SK-N-SH (cell line): ENCODE data around the gene SLC24A5.

Source experiments
- FOXM1 ChIP-seq: IDR thresholded peaks from 2 replicates; pipeline ENCODE4 v1.4.0; 2012; ENCODE audit warnings: low read depth, mild to moderate bottlenecking
- MAX ChIP-seq: IDR thresholded peaks from 2 replicates; pipeline ENCODE4 v1.4.0; 2012; ENCODE audit warnings: low read depth
- MXI1 ChIP-seq: IDR thresholded peaks from 2 replicates; pipeline ENCODE4 v1.6.1; 2012; ENCODE audit warnings: mild to moderate bottlenecking, low read depth, low read length, improper control_type of control experiment
- PBX3 ChIP-seq: IDR thresholded peaks from 2 replicates; pipeline ENCODE4; 2012
- POLR2AphosphoS5 ChIP-seq: IDR thresholded peaks from 2 replicates; pipeline ENCODE4 v1.6.1; 2012; ENCODE audit warnings: low read depth, low read length
- RAD21 ChIP-seq: IDR thresholded peaks from 2 replicates; pipeline ENCODE4 v1.6.1; 2012; ENCODE audit warnings: mild to moderate bottlenecking, low read length
- SIN3A ChIP-seq: IDR thresholded peaks from 2 replicates; pipeline ENCODE4 v1.6.1; 2012; ENCODE audit warnings: low read depth, mild to moderate bottlenecking, low read length, moderate library complexity, borderline replicate concordance
- TF ChIP-seq, protein P1 (sequence below): fragments of 200-600 bp; sonication (generic); IDR thresholded peaks from 2 replicates; pipeline ENCODE4 v1.6.1; 2017; ENCODE audit warnings: antibody characterized with exemption, mild to moderate bottlenecking, moderate library complexity

DNA sequence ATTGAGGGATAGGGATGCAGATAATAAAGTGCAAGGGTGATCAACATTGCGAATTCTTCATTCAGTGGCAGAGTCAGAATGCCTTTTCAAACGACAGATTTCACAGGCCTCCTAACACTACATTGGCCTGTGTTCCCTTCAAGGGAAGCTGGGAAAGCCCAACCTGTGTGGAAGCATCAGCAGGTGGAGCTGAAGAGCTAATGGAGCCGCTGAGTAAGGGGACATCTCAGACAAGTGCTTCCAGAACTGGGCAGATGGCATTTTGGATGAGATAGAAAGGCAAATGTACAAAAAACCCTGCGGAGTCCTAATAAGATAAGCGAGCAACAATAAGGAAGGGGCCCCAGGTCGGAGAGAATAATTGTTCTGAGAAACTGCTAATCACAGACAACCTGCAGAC lies 8.5 kb upstream of the SLC24A5 start:
- TF ChIP-seq RAD21 (peak; percentile 81), SIN3A (no peak), PBX3 (no peak), FOXM1 (no peak), POLR2AphosphoS5 (no peak), MAX (no peak), MXI1 (no peak)
- TF ChIP-seq, protein P1, sequence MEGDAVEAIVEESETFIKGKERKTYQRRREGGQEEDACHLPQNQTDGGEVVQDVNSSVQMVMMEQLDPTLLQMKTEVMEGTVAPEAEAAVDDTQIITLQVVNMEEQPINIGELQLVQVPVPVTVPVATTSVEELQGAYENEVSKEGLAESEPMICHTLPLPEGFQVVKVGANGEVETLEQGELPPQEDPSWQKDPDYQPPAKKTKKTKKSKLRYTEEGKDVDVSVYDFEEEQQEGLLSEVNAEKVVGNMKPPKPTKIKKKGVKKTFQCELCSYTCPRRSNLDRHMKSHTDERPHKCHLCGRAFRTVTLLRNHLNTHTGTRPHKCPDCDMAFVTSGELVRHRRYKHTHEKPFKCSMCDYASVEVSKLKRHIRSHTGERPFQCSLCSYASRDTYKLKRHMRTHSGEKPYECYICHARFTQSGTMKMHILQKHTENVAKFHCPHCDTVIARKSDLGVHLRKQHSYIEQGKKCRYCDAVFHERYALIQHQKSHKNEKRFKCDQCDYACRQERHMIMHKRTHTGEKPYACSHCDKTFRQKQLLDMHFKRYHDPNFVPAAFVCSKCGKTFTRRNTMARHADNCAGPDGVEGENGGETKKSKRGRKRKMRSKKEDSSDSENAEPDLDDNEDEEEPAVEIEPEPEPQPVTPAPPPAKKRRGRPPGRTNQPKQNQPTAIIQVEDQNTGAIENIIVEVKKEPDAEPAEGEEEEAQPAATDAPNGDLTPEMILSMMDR: peak; percentile 64
